Hematopoietic multipotent progenitor cell treated with erythropoietin and hydrocortisone succinate and interleukin-3 and kit ligand, for 4 days (in vitro differentiated cells): ENCODE measurements around the gene RERE.
"Not testable (repeated sequence)": the region's sequence is repeated elsewhere in the genome, so short reads cannot be mapped to it uniquely, and the experiment has no call there.

Experiments
- DNase-seq: peaks from one replicate; pipeline ENCODE4 v3.0.0-alpha.2; 2015

RERE gene

DNA sequence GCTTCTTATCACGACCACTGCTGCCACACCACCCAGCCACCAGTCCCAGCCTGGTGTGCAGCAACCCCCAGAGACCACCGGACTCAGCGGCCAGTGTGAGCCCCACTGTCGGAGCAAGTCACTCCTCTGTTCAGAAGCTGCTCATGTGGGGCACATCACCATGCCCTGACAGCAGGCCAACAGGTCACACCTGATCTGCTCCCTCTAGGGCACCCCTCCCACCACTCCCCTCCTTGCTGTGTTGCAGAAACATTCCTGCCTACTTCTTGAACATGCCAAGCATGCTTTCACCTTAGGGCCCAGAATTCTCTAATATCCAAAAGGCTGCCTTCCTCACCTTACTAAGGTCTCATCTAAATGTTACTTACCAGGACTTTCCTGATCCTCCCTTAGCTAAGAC, 353.1 kb downstream of the RERE start:
- no peak for DNase-seq

DNA sequence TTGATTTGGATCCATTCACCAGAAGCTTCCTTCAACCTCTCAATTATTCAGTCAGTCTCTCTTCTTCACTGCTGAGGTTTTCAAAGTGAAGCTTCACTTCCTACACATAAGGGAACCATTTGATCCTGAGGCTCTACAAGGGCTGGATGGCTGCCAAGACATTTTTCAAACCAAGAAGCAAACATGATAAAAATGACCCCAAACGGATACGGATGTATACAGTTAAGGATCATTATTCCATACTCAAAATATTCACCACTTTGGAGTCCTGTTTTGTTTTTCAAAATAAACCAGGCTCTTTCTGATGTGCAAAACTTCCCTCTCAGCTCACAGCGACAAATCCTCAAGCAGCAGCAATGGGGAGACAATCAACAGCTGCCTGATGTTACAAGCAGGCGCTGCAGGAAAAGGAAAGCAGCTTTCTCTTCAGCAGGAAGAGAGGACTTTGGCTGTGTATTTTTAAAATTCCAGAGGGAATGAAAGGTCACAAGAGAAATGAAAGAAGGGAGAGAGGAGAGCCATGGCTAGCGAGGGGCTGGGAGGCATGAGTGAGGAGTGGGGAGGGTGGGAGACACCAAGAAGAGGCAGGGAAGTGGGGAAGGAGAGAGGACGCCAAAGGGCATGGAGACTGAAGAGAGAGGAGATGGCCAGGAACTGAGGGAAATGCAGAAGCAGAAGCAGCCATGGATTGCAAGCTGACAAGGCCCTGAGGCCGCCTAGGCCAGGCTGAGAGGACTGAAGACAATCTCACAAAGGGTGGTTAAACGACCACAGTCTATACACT, 354.1 kb downstream of the RERE start:
- DNase-seq, result peak; percentile 82

DNA sequence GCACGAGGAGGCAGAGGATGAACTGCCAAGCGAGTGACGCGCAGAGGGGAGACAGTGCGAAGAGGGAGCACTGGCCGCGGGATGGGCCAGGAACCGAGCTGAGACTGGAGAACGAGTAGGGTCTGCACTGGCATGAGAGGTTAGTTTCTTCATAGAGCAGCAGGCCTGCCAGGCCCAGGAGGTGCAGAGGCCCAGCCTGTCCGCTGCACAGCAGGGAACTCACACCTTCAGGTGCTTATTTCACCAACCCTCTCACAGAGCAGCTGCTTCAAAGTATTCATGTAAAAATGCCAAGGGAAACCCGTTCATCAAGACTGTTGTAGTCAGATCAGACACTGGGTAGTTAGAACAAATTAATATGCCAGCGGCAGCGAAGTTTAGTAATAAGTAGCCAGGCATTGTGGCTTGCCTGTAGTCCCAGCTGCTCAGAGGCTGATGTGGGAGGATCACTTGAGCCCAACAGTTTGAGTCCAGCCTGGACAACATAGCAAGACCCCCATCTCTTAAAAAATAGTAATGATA, 355.0 kb downstream of the RERE start:
- DNase-seq, result no peak

- no peak for DNase-seq
Measured at GRCh38 chr1:8461351-8462110, 355.9 kb downstream of the RERE start.

DNA sequence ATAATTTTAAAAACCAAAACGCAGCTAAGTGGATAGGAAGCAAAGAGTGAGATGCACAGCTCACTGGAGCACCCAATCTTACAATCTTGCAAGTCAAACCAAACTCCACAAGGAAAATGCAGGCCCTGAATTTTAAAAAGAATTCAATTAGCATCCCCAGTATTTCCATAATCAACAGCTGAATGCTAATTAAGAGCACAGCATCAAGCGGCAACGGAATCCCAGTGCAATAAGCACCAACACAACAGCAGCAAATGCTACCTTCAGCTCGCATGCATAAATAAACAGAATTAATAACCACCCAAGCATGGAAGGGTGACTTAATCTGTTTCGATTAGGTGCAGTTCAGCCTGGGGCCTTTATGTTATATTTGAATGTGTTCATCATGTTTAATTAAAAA, 356.7 kb downstream of the RERE start:
- no peak for DNase-seq

DNA sequence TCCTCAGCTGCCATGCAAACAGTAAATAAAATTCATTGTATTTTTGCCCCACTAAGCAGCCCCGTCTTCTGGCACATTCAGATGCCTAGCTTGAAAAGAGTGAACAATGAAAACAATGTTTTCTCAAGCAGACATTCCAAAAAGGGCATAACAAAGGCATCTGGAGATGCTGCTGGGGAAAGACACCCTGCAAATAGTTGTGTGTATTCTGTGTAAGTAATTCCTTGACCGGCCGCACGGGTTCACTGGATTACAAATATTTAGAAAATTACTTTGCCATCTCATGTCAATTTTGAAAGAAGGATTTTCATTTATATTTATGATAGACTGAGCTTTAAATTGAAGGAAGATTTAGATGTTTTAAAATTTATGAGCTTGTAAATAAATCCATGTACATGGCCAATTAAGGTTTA, 357.3 kb downstream of the RERE start:
- no peak for DNase-seq

- DNase-seq, result no peak
Measured at GRCh38 chr1:8458607-8459006, 358.8 kb downstream of the RERE start.

DNA sequence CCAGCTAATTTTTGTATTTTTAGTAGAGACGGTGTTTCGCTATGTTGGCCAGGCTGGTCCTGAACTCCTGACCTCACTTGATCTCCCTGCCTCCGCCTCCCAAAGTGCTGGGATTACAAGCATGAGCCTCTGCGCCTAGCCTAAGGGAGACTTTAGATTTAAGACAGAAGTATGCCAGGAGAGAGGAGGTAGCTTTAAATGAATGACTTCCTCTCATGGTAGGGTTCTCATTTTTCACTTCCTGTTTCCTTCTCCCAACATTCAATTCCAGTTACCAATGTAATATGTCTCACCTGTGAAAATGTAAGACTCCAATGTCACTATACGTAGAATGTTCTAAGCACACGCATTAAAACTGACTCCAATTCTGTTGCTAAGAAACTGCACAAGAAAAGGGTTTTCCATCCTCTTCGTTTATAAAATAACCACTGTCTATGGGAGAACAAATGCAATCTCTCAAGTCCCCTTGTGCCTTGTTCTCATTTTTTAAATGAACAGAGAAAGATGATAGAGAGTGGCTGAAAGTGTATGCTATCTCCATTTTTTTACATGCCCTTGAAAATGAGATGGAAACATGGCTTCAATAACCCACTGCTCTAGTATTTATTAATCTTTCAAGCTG, 359.6 kb downstream of the RERE start:
- no peak for DNase-seq

- no peak for DNase-seq
Measured at GRCh38 chr1:8456991-8457390, 360.4 kb downstream of the RERE start.

DNA sequence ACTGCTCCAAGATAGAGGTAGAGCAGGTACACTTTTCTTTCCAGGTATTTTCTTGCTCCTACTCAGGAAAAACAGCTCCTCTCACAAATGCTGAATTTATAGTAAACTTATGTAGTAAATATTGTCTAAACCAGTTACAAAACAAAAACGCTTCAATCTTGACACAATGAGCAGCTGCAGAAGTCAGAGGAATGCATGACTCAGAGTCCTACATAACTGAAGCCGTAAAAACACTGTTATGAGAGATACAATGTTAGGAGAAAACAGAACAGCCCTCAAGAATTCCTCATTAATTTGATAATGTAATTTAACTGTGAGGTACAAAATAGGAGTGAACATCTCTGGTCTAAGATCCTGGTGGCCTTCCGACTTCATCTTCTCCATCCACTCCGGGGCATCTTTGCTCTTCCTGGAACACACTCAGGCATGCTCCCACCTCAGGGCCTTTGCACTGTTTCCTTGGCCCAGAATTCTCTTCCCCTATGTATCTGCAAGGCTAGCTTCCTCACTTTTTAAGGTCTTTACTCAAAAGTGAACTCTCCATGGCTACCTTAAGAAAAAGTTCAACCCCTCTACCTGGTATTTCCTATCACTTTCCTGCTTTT, 361.0 kb downstream of the RERE start:
- DNase-seq, result no peak

DNA sequence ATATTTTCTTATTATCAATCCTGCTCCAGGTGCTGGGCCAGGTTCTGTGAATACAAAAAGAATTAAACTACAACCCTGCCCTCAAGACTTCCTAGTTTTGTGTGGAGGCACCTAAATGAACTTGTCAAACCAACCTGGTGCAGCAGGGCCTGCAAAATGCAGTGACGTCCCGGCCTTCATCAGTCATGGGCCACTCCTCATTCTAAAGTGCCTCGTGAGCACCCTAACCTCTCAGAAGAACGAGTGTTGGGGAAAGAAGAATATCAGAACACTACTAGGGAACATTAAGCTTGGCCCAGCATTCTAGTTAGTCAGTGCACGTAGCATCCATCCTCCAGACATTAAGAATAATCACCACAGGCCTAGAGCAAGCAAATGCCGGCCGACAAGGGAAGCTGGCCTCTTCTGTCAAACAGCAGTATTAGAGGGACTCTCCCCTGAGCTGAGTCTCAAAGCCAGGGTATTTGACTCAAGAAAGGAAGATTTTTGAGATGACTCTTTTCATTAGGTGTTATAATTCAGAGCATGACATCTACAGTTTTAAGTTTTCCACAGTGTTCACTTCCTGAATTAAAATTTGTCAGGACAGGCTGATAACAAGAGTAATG, 361.6 kb downstream of the RERE start:
- DNase-seq, result no peak

DNA sequence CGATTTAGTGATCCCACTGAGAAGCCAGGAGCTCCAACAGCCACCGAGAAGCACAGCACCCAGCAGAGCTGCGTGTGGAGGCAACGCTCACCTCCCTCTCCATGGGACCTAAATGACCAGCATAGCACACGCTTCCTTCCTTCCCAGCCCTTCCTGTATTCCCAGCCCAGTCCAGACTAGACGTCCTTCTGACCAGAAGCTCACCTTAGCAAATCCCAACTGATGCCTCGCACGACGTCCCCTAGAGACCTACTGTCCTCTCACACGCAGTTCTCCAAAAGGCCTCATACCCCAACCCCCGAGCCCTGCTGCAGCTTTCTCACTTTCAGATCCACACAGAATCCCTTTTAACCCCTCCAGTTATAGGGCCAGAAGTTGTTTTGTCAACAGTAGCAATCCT, 367.1 kb downstream of the RERE start:
- DNase-seq, result no peak

GRCh38 chr1:8448911-8449661, 368.4 kb downstream of the RERE start:
- no peak for DNase-seq

DNA sequence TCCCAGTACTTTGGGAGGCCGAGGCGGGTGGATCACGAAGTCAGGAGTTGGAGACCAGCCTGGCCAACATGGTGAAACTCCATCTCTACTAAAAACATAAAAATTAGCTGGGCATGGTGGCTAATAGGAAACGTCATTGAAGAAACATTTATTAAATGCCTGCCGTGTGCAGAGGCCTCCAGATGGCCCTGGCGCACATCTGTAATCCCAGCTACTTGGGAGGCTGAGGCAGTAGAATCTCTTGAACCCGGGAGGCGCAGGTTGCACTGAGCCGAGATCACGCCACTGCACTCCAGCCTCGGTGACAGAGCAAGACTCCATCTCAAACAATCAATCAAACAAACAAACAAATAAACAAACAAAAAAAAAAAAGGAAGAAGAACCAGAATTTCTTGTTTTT, 368.9 kb downstream of the RERE start:
- not testable (repeated sequence) for DNase-seq

DNA sequence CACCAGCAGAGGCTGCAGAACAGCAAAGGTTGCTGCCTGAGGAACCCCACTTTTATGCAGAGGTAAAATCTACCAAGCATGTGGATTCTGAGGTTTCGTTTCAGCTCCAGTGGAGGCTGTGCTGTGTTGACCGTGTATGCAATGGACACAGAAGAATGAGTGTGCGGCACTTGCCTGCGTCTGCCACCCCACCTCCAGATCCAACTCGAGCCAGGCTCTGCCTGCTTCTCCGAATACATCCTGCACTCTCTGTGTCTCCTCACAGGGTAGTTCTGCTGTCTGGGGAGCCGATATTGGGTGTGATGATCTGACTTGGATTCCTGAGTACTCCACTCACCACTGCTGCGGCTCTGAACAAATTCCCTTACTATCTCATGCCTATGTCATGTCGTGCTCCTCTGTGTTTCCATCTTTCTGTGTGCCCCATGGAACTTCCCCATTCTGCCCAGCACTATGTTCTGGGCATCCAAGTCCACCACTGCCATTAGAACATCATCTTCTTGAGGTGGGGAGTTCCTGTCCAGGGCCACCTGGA, 369.8 kb downstream of the RERE start:
- no peak for DNase-seq

DNA sequence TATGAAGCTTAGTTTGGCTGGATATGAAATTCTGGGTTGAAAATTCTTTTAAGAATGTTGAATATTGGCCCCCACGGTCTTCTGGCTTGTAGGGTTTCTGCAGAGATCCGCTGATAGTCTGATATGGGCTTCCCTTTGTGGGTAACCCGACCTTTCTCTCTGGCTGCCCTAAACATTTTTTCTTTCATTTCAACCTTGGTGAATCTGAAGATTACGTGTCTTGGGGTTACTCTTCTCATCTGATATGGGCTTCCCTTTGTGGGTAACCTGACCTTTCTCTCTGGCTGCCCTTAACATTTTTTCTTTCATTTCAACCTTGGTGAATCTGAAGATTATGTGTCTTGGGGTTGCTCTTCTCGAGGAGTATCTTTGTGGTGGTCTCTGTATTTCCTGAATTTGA, 371.3 kb downstream of the RERE start:
- DNase-seq, result peak; percentile 41

GRCh38 chr1:8443558-8444194, 373.8 kb downstream of the RERE start:
- DNase-seq, result peak; percentile 38

DNA sequence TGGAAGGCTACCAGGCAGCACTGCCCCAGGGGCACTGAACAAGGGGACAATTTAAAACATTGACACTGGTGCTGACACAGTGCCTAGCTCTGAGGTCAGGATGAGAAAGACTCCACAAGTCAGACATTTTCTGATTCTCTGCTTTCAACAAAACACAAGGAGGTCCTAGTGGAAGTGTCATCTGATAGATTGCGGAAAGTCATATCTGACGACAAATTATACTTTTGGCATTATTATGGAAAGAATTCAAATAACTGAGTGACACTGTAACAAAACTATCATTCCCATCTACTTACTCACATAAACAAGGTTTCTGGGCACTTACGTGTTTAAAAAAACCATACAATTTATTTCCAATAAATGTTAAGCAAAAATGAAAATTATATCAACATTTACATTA, 376.0 kb downstream of the RERE start:
- no peak for DNase-seq

DNA sequence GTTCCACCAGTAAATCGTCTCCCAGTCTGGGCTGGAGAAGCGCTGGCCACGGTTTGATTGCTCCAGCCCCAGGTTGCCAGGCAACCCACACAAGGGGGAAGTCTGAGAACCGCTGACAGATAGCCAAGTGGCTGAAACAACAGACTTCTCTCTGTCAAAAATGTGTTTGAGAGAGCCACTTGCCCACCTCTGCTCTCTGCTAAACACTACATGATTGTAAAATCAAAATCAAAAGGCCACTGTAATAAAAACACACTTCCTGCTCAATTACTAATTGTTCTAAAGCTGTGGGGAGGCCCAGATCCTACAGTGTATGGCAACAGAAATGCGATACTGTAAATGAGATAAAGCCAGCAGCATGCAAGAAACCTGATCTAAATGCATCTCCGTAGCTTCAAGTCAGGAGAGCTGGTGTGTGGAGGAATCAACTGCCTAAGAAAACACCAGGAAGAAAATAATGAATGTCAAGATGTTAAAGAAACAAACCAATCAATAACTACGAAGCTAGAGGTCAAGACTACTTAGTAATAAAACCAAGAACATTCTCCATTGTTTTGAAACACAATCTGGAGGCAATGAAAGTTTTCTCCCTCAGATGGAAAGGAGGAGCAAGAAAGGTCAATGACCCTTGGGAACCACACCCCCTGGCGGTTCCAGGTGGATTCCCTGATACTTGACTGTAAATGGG, 378.3 kb downstream of the RERE start:
- DNase-seq, result peak; percentile 92

- DNase-seq, result no peak
Measured at GRCh38 chr1:8438489-8438888, 379.0 kb downstream of the RERE start.

- DNase-seq, result no peak
Measured at GRCh38 chr1:8437347-8437746, 380.1 kb downstream of the RERE start.
